MCF 10A (cell line): Measurements from ENCODE around the gene FEZ2. TPM values are rescaled to one million over a fixed set of nuclear protein-coding genes. Genes with fewer than 3 reads are reported as not detected.
A peak's percentile ranks its signal among the peaks of the same experiment; 100 is the strongest.

Experiments used
- BruUV-seq: library from RNA; stranded (reverse); fragments of 400-500 nt; replicated peaks from 2 replicates; lab custom pipeline; 2021; lab: Mats Ljungman, UMichigan
- CTCF ChIA-PET: fragments of 300-600 bp; sonication (Branson Sonifier 250); formaldehyde crosslinking; extraction: SDS; loops from one replicate; lab custom pipeline; 2021; ENCODE audit warnings: antibody characterized with exemption, inconsistent platforms; lab: Yijun Ruan, JAX
- POLR2A ChIA-PET: fragments of 300-600, 350-650 bp; sonication (Branson Sonifier 250); formaldehyde crosslinking; extraction: SDS; loops from one replicate; lab custom pipeline; 2020; ENCODE audit warnings: antibody characterized with exemption, inconsistent platforms; lab: Yijun Ruan, JAX
- DNase-seq: peaks from one replicate; pipeline ENCODE4 v3.0.0-alpha.2; 2018; ENCODE audit not compliant: unreplicated experiment
- H3K27ac Mint-ChIP-seq: one replicate; pipeline ENCODE4 v1.8.0; 2022; ENCODE audit warnings: mild to moderate bottlenecking, low read depth, mixed read lengths; ENCODE audit not compliant: unreplicated experiment
- H3K27me3 Mint-ChIP-seq: one replicate; pipeline ENCODE4 v1.8.0; 2022; ENCODE audit warnings: mixed read lengths; ENCODE audit not compliant: insufficient read depth, unreplicated experiment
- H3K36me3 Mint-ChIP-seq: one replicate; pipeline ENCODE4 v1.8.0; 2022; ENCODE audit warnings: mild to moderate bottlenecking, moderate library complexity, mixed read lengths; ENCODE audit not compliant: insufficient read depth, unreplicated experiment
- H3K4me1 Mint-ChIP-seq: one replicate; pipeline ENCODE4 v1.8.0; 2022; ENCODE audit warnings: mixed read lengths; ENCODE audit not compliant: insufficient read depth, unreplicated experiment
- H3K4me3 Mint-ChIP-seq: one replicate; pipeline ENCODE4 v1.8.0; 2022; ENCODE audit warnings: mild to moderate bottlenecking, moderate library complexity, mixed read lengths; ENCODE audit not compliant: unreplicated experiment
- H3K9me3 Mint-ChIP-seq: one replicate; pipeline ENCODE4 v1.8.0; 2022; ENCODE audit warnings: mixed read lengths; ENCODE audit not compliant: unreplicated experiment
- intact Hi-C: fragments of 100-400 bp; cut with micrococcal nuclease; formaldehyde crosslinking; loops from 2 replicates; pipeline ENCODE4 v1.14.1; 2022
- total RNA-seq: library from RNA; stranded (reverse); gene quantifications from 2 replicates; pipeline ENCODE4 v1.2.3, GENCODE V29; 2022
- TF ChIP-seq, protein P1 (sequence below): fragments of 200-600 bp; IDR thresholded peaks from one replicate; pipeline ENCODE4 v1.8.0; 2022; ENCODE audit warnings: antibody characterized with exemption, mild to moderate bottlenecking; ENCODE audit not compliant: unreplicated experiment

Gene FEZ2
- total RNA-seq, 1 experiment from 2014 or later, result 31.9 TPM

DNA sequence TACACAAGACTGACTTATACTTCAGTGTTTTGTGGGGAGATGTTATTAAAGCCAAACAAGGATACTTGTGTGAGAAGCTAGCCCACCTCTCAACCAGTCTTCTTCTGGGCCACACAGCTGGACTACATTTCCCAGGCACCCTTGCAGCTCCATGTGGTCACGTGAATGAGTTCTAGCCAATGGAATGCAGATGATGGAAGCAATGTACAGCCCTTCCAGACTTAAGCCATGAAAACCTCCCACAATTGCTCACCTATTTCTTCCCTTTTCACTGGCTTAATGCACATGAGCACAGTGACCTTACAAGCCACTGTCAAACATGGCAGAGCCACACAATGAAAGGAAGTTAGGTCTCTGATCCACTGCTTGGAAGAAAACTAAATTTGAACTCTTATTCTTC, 20.4 kb upstream of the FEZ2 start:
- peaks cover 10% of the 10 kb centered on the region for H3K4me1 Mint-ChIP-seq
- CTCF ChIA-PET, result interaction anchor here (0.6 to 1.5 kb wide), 5 partner anchors 9 to 167 kb away, joined by 3 to 6 read pairs (median 4); no protein-coding TSS in a partner anchor

DNA sequence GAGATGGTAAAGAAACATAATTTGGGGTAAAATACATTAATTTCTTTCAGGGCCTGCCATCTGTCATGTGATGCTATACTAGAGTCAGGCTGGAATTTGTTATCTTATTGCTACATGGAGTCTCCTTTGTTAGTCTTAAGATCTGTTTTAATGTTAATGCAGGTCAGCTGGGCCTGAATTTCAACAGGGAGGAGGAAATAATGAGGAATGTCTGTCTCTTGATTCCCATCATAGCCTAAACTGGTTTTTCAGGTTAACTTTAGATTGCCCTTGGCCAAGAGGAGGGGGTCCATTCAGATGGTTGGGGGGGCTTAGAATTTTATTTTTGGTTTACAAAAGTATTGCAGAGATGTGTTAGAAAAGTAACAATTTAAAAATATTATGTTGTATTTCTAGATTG, 19.0 kb upstream of the FEZ2 start:
- no peak overlapping the region for H3K4me3 Mint-ChIP-seq
- no peak for DNase-seq
- ChIA-PET POLR2A (interaction anchor here (0.6 to 0.7 kb wide), 2 partner anchors 19 to 1499 kb away, joined by 3 read pairs; partner anchors contain the start of gene FEZ2), CTCF (interaction anchor here (0.6 to 1.4 kb wide), 2 partner anchors 48 to 1198 kb away, joined by 3 to 4 read pairs; no protein-coding TSS in a partner anchor)
- no peaks in the 10 kb centered on the region for H3K36me3 Mint-ChIP-seq
- no peak overlapping the region for H3K27ac Mint-ChIP-seq
- peaks cover 10% of the 10 kb centered on the region for H3K4me1 Mint-ChIP-seq
- no peaks in the 10 kb centered on the region for H3K9me3 Mint-ChIP-seq
- no peaks in the 10 kb centered on the region for H3K27me3 Mint-ChIP-seq
- no TSS peak for BruUV-seq
- intact Hi-C loops, result no loop called here
- TF ChIP-seq, protein P1, sequence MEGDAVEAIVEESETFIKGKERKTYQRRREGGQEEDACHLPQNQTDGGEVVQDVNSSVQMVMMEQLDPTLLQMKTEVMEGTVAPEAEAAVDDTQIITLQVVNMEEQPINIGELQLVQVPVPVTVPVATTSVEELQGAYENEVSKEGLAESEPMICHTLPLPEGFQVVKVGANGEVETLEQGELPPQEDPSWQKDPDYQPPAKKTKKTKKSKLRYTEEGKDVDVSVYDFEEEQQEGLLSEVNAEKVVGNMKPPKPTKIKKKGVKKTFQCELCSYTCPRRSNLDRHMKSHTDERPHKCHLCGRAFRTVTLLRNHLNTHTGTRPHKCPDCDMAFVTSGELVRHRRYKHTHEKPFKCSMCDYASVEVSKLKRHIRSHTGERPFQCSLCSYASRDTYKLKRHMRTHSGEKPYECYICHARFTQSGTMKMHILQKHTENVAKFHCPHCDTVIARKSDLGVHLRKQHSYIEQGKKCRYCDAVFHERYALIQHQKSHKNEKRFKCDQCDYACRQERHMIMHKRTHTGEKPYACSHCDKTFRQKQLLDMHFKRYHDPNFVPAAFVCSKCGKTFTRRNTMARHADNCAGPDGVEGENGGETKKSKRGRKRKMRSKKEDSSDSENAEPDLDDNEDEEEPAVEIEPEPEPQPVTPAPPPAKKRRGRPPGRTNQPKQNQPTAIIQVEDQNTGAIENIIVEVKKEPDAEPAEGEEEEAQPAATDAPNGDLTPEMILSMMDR, result no peak

More for the DNA sequence above, 20.4 kb upstream of the FEZ2 start:
- intact Hi-C loops, result no loop called here
- BruUV-seq, result no TSS peak
- Mint-ChIP-seq H3K27me3 (no peaks in the 10 kb centered on the region), H3K36me3 (no peaks in the 10 kb centered on the region), H3K4me3 (no peak overlapping the region), H3K27ac (no peak overlapping the region), H3K9me3 (no peaks in the 10 kb centered on the region)
- POLR2A ChIA-PET, result interaction anchor here (0.6 to 1.2 kb wide), 4 partner anchors 9 to 699 kb away, joined by 3 to 6 read pairs (median 3); no protein-coding TSS in a partner anchor
- TF ChIP-seq, protein P1, result no peak
- peak; percentile 81 for DNase-seq

DNA sequence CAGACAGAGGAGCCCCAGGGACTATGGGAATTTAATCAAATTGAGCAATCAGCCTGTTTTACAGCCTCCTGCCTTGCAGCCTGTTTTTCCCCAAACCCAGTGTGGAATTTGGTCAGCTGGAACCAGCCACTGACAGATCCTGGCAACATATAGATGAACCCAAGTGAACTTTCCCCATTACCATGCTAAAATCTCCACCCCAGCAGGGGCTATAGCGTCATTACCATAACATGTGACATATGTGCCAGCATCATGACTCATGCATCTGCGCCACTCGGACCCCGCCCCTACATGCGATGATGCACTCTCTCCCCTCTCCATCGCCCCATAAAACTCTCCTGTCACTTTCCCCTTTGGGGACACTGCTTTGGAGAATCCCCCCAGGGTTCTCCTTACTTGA, 17.3 kb upstream of the FEZ2 start:
- CTCF ChIA-PET, result interaction anchor here (0.6 to 1.4 kb wide), 3 partner anchors 49 to 71 kb away, joined by 3 to 4 read pairs (median 4); no protein-coding TSS in a partner anchor
- TF ChIP-seq, protein P1, result no peak
- Mint-ChIP-seq H3K4me1 (peaks cover 10% of the 10 kb centered on the region), H3K4me3 (no peak overlapping the region), H3K9me3 (no peaks in the 10 kb centered on the region), H3K27me3 (no peaks in the 10 kb centered on the region), H3K36me3 (peaks cover 4% of the 10 kb centered on the region), H3K27ac (no peak overlapping the region)
- peak; percentile 54 for DNase-seq
- POLR2A ChIA-PET, result interaction anchor here (0.8 to 1.0 kb wide), 2 partner anchors 9 to 35 kb away, joined by 3 to 5 read pairs; no protein-coding TSS in a partner anchor
- intact Hi-C loops, result no loop called here
- BruUV-seq, result no TSS peak

DNA sequence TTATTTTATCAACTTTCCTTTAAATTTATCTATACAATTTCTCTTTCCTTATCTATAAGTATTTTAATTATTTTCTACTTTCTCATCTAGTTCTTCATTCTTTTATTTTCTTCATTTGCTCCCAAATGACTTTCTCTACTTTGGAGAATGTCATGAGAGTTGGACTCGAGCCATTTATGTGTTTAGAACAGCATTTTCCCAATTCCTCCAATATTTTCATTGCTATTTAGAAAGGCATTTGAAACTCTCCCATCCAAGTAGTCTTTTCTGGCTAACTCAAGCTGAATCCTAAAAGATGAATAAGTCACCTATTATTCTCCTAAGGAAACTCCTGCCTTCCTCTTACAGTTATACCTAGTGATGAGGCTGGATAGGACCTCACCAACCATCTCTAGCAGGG, 15.8 kb upstream of the FEZ2 start:
- CTCF ChIA-PET, result interaction anchor here (1.4 kb wide), 1 partner anchor 51 kb away, joined by 4 read pairs; no protein-coding TSS in a partner anchor
- Mint-ChIP-seq H3K27ac (no peak overlapping the region), H3K9me3 (no peaks in the 10 kb centered on the region), H3K4me1 (peaks cover 10% of the 10 kb centered on the region), H3K4me3 (no peak overlapping the region), H3K36me3 (peaks cover 6% of the 10 kb centered on the region), H3K27me3 (no peaks in the 10 kb centered on the region)
- POLR2A ChIA-PET, result no interaction called here
- no TSS peak for BruUV-seq
- no peak for DNase-seq
- intact Hi-C loops, result no loop called here
- TF ChIP-seq, protein P1, result no peak
